Gastrocnemius medialis (tissue), 4 donors: ENCODE data around the gene PTGER4.

ENCODE experiments used
- POLR2A ChIP-seq, 2 donors: fragments of 450-650 bp; IDR thresholded peaks; one replicate each; pipeline ENCODE4 v1.6.1; 2017; ENCODE audit warnings: antibody characterized with exemption in 2 of 2, mild to moderate bottlenecking in 2 of 2, moderate library complexity in 2 of 2
- TF ChIP-seq, protein P1 (sequence below), 5 experiments: fragments of 450-650 bp in 3 of 5; fragments of 200-600 bp in 2 of 5; sonication (generic) in 2 of 5; IDR thresholded peaks in 4 of 5; conservative IDR thresholded peaks in 1 of 5; 1 replicate in 4 of 5; 2 replicates in 1 of 5; pipeline ENCODE4 v1.5.1; 2016 to 2019; ENCODE audit warnings: antibody characterized with exemption in 5 of 5, mild to moderate bottlenecking in 3 of 5, moderate library complexity in 3 of 5

DNA sequence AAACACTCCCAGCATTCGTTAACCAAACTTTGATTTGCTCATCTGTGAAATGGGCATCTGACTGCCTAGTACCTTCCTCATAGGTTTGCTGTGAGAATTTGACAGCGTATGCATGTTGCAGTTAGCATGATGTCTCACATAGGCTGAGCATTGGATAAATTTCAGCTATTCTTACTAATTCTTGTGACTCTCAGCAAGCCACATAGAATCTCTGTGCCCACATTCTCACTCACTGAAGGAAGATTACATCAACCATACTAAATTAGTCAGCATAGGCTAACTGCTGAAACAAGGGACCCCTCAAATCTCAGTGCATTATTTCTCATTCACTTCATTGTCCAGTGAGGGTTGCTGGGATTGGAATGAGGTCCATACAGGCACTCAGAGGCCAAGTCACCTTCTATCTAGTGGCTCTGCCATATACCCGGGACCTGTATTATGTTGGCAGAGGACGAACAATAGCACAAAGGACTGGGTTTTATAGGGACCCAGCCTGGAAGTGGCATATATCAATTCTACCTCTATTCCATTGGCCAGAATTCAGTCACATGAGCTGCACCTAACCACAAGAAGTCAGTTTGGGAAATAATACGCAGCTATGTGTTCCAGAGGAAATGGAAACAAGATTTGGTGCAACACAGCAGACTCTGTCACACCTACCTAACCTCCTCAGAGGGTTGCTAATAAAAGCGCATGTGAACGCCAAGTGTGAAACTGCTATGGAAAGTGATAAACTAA, 4.2 kb upstream of the PTGER4 start:
- TF ChIP-seq, protein P1, sequence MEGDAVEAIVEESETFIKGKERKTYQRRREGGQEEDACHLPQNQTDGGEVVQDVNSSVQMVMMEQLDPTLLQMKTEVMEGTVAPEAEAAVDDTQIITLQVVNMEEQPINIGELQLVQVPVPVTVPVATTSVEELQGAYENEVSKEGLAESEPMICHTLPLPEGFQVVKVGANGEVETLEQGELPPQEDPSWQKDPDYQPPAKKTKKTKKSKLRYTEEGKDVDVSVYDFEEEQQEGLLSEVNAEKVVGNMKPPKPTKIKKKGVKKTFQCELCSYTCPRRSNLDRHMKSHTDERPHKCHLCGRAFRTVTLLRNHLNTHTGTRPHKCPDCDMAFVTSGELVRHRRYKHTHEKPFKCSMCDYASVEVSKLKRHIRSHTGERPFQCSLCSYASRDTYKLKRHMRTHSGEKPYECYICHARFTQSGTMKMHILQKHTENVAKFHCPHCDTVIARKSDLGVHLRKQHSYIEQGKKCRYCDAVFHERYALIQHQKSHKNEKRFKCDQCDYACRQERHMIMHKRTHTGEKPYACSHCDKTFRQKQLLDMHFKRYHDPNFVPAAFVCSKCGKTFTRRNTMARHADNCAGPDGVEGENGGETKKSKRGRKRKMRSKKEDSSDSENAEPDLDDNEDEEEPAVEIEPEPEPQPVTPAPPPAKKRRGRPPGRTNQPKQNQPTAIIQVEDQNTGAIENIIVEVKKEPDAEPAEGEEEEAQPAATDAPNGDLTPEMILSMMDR (IDR thresholded peaks at IDR 0.05 in 4 of 5, conservative IDR thresholded peaks at IDR 0.05 in 1 of 5): no peak
- TF ChIP-seq POLR2A (IDR thresholded peaks at IDR 0.05): no peak
